GM12891 (cell line): Measurements from ENCODE around the gene RFC2.

Source experiments
- POLR2A ChIP-seq: IDR thresholded peaks from 2 replicates; pipeline ENCODE4 v1.6.1; 2011; ENCODE audit warnings: low read depth, low read length, control low read depth
- POLR2AphosphoS5 ChIP-seq: IDR thresholded peaks from 2 replicates; pipeline ENCODE4 v1.6.1; 2011; ENCODE audit warnings: low read depth, low read length, control low read depth
- POU2F2 ChIP-seq: IDR thresholded peaks from 2 replicates; pipeline ENCODE4 v1.6.1; 2011; ENCODE audit warnings: low read depth, mild to moderate bottlenecking, control low read depth, low read length, moderate library complexity
- TAF1 ChIP-seq: IDR thresholded peaks from 2 replicates; pipeline ENCODE4 v1.6.1; 2011; ENCODE audit warnings: low read depth, low read length, control low read depth

GRCh38 chr7:74202841-74203556 is 51.2 kb downstream of the RFC2 start:
- no peak for TF ChIP-seq POU2F2
- TF ChIP-seq POLR2A, result no peak
- no peak for TF ChIP-seq POLR2AphosphoS5
- TF ChIP-seq TAF1, result no peak
